ENCODE results near the gene ACTG1. TPM values are rescaled to one million over a fixed set of nuclear protein-coding genes. Genes with fewer than 3 reads are reported as not detected.

ACTG1 gene
- total RNA-seq, 1 donor from 2014 or later = 3,451 TPM

DNA sequence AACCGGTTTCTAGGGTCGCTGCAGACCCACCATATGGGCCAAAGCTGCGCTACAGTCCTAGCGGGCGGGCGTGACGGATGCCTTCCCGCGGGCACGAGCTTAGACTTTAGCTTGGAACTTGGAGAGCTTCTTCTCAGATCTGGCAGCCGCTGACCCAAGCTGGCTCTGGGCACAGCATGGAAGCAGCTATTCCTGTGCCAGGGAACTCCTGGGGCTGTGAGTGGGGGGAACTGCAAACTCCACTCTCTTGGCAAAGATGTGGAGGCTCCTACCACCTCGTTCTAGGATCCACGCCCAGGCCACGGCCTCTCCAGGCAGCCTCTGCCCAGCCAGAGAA lies 30.7 kb upstream of the ACTG1 start:
- H3K4me1 Mint-ChIP-seq (ENCODE audit: unreplicated experiment) = no peaks in the 10 kb centered on the region
- H3K36me3 Mint-ChIP-seq = no peaks in the 10 kb centered on the region
- TF ChIP-seq, protein P1, sequence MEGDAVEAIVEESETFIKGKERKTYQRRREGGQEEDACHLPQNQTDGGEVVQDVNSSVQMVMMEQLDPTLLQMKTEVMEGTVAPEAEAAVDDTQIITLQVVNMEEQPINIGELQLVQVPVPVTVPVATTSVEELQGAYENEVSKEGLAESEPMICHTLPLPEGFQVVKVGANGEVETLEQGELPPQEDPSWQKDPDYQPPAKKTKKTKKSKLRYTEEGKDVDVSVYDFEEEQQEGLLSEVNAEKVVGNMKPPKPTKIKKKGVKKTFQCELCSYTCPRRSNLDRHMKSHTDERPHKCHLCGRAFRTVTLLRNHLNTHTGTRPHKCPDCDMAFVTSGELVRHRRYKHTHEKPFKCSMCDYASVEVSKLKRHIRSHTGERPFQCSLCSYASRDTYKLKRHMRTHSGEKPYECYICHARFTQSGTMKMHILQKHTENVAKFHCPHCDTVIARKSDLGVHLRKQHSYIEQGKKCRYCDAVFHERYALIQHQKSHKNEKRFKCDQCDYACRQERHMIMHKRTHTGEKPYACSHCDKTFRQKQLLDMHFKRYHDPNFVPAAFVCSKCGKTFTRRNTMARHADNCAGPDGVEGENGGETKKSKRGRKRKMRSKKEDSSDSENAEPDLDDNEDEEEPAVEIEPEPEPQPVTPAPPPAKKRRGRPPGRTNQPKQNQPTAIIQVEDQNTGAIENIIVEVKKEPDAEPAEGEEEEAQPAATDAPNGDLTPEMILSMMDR (conservative IDR thresholded peaks at IDR 0.05) = no peak
- DNase-seq (ENCODE audit: extremely low spot score, unreplicated experiment) = no peak
- no peaks in the 10 kb centered on the region for H3K9me3 Mint-ChIP-seq
- H3K27me3 Mint-ChIP-seq = no peaks in the 10 kb centered on the region
- no peak overlapping the region for H3K4me3 Mint-ChIP-seq
- H3K27ac Mint-ChIP-seq = no peak overlapping the region

DNA sequence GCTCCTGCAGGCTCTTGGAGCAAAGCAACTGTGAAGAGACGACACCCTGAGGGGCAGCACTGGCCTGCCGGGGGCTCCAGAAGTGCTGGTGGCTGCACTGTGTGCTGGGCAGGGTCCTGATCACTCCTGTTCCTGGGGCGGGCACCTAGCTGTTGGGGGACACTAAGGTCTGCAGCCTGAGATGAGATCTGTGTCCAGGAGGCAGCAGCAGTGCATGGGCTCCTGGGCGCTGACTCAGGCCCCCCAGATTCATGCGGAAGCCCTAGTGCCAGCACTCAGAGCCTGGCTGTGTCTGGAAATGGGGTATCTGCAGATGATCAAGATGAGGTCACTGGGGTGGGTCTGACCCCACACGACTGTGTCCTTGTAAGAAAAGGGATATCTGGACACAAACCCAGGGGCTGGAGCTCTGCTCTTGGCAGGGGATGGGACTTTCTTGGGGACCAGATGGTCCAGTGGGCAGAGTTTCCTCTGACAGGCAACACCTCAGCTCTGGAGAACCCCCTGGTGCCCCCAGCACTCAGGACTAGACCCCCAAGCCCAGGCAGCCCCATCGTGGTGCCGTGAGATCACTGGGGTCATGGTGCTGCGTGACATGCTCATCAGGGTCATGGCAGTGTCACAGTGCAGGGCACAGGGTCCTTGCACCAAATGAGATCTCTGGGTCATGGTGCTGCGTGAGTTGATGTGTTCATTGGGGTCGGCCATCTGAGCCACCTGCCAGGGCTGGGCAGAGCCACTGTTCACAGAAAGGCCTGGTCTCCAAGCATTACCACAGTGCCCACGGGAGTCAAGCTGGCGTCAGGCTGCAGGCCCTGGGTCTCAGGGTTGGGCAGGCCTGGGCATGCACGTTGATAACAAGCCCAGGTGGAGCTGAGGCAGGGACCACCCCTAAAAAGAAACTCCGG lies 30.1 kb upstream of the ACTG1 start:
- H3K36me3 Mint-ChIP-seq = no peaks in the 10 kb centered on the region
- no peak overlapping the region for H3K27ac Mint-ChIP-seq
- no peaks in the 10 kb centered on the region for H3K9me3 Mint-ChIP-seq
- no peak for DNase-seq (ENCODE audit: extremely low spot score, unreplicated experiment)
- H3K27me3 Mint-ChIP-seq = no peaks in the 10 kb centered on the region
- no peak overlapping the region for H3K4me3 Mint-ChIP-seq
- peaks cover 4% of the 10 kb centered on the region for H3K4me1 Mint-ChIP-seq (ENCODE audit: unreplicated experiment)
- TF ChIP-seq, protein P1 (conservative IDR thresholded peaks at IDR 0.05) = no peak

DNA sequence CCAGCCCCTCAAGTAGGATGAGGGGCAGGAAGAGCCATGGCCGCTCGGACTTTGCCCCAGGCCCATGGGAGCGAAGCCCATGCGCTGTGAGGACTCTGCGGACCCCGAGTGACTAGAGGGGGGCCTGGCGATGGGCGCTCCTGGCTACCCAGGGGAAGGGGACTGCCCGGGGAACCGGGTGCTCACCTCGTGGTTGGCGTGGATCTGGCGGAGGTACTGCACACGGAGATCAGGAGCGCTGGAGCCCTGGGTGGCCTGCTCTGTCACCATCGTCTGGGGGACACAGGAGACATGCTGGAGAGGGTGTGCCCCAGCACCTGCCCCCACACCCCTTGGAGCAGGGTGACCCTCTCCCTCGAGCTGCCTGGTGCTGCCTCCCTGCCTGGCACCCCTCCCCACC lies 28.5 kb upstream of the ACTG1 start:
- no peak for DNase-seq (ENCODE audit: extremely low spot score, unreplicated experiment)
- no peaks in the 10 kb centered on the region for H3K36me3 Mint-ChIP-seq
- peaks cover 2% of the 10 kb centered on the region for H3K27me3 Mint-ChIP-seq
- peaks cover 4% of the 10 kb centered on the region for H3K4me1 Mint-ChIP-seq (ENCODE audit: unreplicated experiment)
- H3K9me3 Mint-ChIP-seq = no peaks in the 10 kb centered on the region
- no peak overlapping the region for H3K4me3 Mint-ChIP-seq
- no peak overlapping the region for H3K27ac Mint-ChIP-seq
- TF ChIP-seq, protein P1 (conservative IDR thresholded peaks at IDR 0.05) = no peak

DNA sequence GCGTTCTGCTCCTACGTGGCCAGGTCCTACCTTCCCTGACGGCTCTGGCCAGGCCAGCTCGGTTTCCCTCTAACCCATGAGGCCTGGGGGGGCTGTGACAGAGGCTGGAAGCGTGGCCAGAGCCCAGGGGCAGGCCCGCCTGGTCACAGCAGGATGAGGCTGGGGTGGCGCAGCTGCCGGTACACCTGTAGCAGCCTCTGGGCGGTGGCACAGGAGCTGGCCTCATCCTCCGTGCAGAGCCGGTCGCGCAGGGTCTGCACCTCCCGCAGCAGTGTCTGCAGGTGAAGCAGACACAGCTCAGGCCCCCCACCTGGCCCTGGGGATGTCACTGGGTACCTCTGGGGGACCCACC lies 28.1 kb upstream of the ACTG1 start:
- peaks cover 5% of the 10 kb centered on the region for H3K27me3 Mint-ChIP-seq
- H3K4me1 Mint-ChIP-seq (ENCODE audit: unreplicated experiment) = peaks cover 4% of the 10 kb centered on the region
- H3K36me3 Mint-ChIP-seq = no peaks in the 10 kb centered on the region
- H3K27ac Mint-ChIP-seq = no peak overlapping the region
- TF ChIP-seq, protein P1 (conservative IDR thresholded peaks at IDR 0.05) = no peak
- no peaks in the 10 kb centered on the region for H3K9me3 Mint-ChIP-seq
- no peak overlapping the region for H3K4me3 Mint-ChIP-seq
- DNase-seq (ENCODE audit: extremely low spot score, unreplicated experiment) = no peak

DNA sequence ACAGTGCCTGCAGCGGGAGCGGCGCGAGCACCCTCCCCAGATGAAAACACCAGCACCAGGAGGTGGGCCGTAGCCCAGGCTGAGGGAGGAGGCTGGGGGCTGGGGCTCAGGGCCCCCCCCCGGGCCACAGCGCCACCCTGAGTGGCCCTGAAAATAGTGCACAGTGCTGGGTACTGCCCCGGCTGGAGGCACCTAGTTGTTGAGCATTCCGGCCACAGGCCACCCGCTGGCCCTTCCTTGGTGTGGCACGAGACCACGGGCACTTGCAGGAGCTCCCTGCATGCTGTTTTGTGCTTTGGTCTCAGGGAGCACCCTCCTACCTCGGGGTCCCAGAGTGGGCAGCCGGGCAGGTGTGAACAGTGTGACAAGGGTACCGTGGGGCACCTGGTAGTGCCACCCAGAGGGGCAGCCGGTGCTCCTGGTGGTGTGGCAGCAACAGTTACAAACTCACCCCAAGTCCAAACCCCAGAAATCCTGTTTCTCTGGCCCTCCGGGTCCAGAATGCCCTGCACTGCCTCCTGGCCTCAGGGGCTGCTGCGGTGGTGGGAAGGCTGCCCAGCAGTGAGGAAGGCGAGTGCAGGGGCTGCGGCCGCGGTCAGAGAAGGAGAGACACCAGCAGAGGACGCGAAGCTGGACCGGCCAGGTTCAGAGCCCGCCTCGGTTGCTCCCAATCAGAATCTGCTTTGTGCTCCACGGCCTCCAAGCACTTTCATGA lies 27.5 kb upstream of the ACTG1 start:
- H3K36me3 Mint-ChIP-seq = no peaks in the 10 kb centered on the region
- no peaks in the 10 kb centered on the region for H3K9me3 Mint-ChIP-seq
- TF ChIP-seq, protein P1 (conservative IDR thresholded peaks at IDR 0.05) = no peak
- H3K4me1 Mint-ChIP-seq (ENCODE audit: unreplicated experiment) = peaks cover 4% of the 10 kb centered on the region
- H3K4me3 Mint-ChIP-seq = no peak overlapping the region
- H3K27me3 Mint-ChIP-seq = peaks cover 5% of the 10 kb centered on the region
- H3K27ac Mint-ChIP-seq = no peak overlapping the region
- DNase-seq (ENCODE audit: extremely low spot score, unreplicated experiment) = no peak

Measured in type B pancreatic cell (in vitro differentiated cells).